Tibial artery (tissue), 4 donors: ENCODE measurements around the gene IYD.

ENCODE experiments used
- DNase-seq, 2 donors: peaks; one replicate each; pipeline ENCODE4 v3.0.0-alpha.2; 2019
- H3K27ac ChIP-seq, 2 donors: fragments of 200-600 bp; sonication (generic) in 1 of 2; 1 replicate in 1 of 2; 2 replicates in 1 of 2; pipeline ENCODE4 v1.5.1; 2018 to 2019; ENCODE audit warnings: mild to moderate bottlenecking in 1 of 2
- H3K27me3 ChIP-seq, 2 donors: fragments of 200-600 bp; sonication (generic) in 1 of 2; one replicate each; pipeline versions ENCODE4 v1.5.1 to v1.6.0; 2016 to 2019
- H3K36me3 ChIP-seq, 3 donors: fragments of 200-600 bp; sonication (generic) in 2 of 3; one replicate each; pipeline ENCODE4 v1.5.1; 2016 to 2019; ENCODE audit warnings: mild to moderate bottlenecking in 2 of 3
- H3K4me1 ChIP-seq, 4 donors: fragments of 200-600 bp; sonication (generic) in 2 of 4; 1 replicate in 3 of 4; 2 replicates in 1 of 4; pipeline ENCODE4 v1.5.1; 2016 to 2019
- H3K4me3 ChIP-seq, 2 donors: fragments of 200-600 bp; sonication (generic) in 1 of 2; 1 replicate in 1 of 2; 2 replicates in 1 of 2; pipeline ENCODE4 v1.5.1; 2018 to 2019; ENCODE audit warnings: mild to moderate bottlenecking in 2 of 2
- H3K9me3 ChIP-seq, 3 donors: fragments of 200-600 bp; sonication (generic) in 1 of 3; one replicate each; pipeline ENCODE4 v1.5.1; 2016 to 2019
- CTCF ChIP-seq, 2 experiments: fragments of 200-600 bp in 1 of 2; fragments of 450-650 bp in 1 of 2; IDR thresholded peaks; one replicate each; pipeline ENCODE4 v1.5.1; 2017 to 2019; ENCODE audit warnings: antibody characterized with exemption in 2 of 2, mild to moderate bottlenecking in 1 of 2, moderate library complexity in 1 of 2
- intact Hi-C: fragments of 100-400 bp; cut with DNase I; formaldehyde crosslinking; loops from one replicate; pipeline ENCODE4 v1.15.0; 2023; ENCODE audit warnings: low total_unique reads

IYD gene

GRCh38 chr6:150332939-150333584 lies 35.8 kb upstream of the IYD start:
- no peaks in the 10 kb centered on the region for H3K4me1 ChIP-seq
- H3K27ac ChIP-seq = no peak overlapping the region
- intact Hi-C loops = loop anchor here (5.0 kb wide), 1 partner anchor 251 kb away; no protein-coding TSS in a partner anchor
- H3K36me3 ChIP-seq = no peaks in the 10 kb centered on the region
- H3K4me3 ChIP-seq = no peak overlapping the region
- no peak for DNase-seq
- H3K9me3 ChIP-seq = no peaks in the 10 kb centered on the region
- TF ChIP-seq CTCF (IDR thresholded peaks at IDR 0.05) = no peak
- H3K27me3 ChIP-seq = no peaks in the 10 kb centered on the region

- H3K36me3 ChIP-seq = no peaks in the 10 kb centered on the region
- H3K27me3 ChIP-seq = no peaks in the 10 kb centered on the region
- TF ChIP-seq CTCF (IDR thresholded peaks at IDR 0.05) = no peak
- H3K27ac ChIP-seq = no peak overlapping the region
- no peaks in the 10 kb centered on the region for H3K4me1 ChIP-seq
- H3K4me3 ChIP-seq = no peak overlapping the region
- no peak for DNase-seq
- no peaks in the 10 kb centered on the region for H3K9me3 ChIP-seq
- intact Hi-C loops = loop anchor here (5.0 kb wide), 1 partner anchor 251 kb away; no protein-coding TSS in a partner anchor
Measured at GRCh38 chr6:150333585-150333941, 35.2 kb upstream of the IYD start.

GRCh38 chr6:150334790-150335783 lies 33.7 kb upstream of the IYD start:
- peak; percentile 73 to 77 for TF ChIP-seq CTCF (IDR thresholded peaks at IDR 0.05)
- Histone ChIP-seq H3K9me3 (no peaks in the 10 kb centered on the region), H3K36me3 (no peaks in the 10 kb centered on the region), H3K27me3 (no peaks in the 10 kb centered on the region), H3K27ac (no peak overlapping the region), H3K4me1 (no peaks in the 10 kb centered on the region), H3K4me3 (no peak overlapping the region)
- DNase-seq = peak in 1 of 2 donors; percentile 38
- intact Hi-C loops = loop anchor here (5.0 kb wide), 1 partner anchor 253 kb away; no protein-coding TSS in a partner anchor

- Histone ChIP-seq H3K36me3 (no peaks in the 10 kb centered on the region), H3K27me3 (no peaks in the 10 kb centered on the region), H3K9me3 (no peaks in the 10 kb centered on the region), H3K27ac (no peak overlapping the region), H3K4me3 (no peak overlapping the region), H3K4me1 (no peaks in the 10 kb centered on the region)
- intact Hi-C loops = no loop called here
- no peak for TF ChIP-seq CTCF (IDR thresholded peaks at IDR 0.05)
- DNase-seq = no peak
Measured at GRCh38 chr6:150336299-150336698, 32.5 kb upstream of the IYD start.

GRCh38 chr6:150336708-150337107 lies 32.1 kb upstream of the IYD start:
- Histone ChIP-seq H3K27me3 (no peaks in the 10 kb centered on the region), H3K9me3 (no peaks in the 10 kb centered on the region), H3K36me3 (no peaks in the 10 kb centered on the region), H3K27ac (no peak overlapping the region), H3K4me1 (no peaks in the 10 kb centered on the region), H3K4me3 (no peak overlapping the region)
- intact Hi-C loops = no loop called here
- TF ChIP-seq CTCF (IDR thresholded peaks at IDR 0.05) = no peak
- DNase-seq = no peak
